HG02623 (cell line): Measurements from ENCODE around the gene CRTAP.
"Not testable (repeated sequence)": the region's sequence is repeated elsewhere in the genome, so short reads cannot be mapped to it uniquely, and the experiment has no call there.

Experiments used
- ATAC-seq: cut with Tn5 transposase; IDR thresholded peaks from one replicate; pipeline ENCODE4 v1.9.1; 2021; ENCODE audit warnings: moderate library complexity; ENCODE audit not compliant: unreplicated experiment

CRTAP gene

DNA sequence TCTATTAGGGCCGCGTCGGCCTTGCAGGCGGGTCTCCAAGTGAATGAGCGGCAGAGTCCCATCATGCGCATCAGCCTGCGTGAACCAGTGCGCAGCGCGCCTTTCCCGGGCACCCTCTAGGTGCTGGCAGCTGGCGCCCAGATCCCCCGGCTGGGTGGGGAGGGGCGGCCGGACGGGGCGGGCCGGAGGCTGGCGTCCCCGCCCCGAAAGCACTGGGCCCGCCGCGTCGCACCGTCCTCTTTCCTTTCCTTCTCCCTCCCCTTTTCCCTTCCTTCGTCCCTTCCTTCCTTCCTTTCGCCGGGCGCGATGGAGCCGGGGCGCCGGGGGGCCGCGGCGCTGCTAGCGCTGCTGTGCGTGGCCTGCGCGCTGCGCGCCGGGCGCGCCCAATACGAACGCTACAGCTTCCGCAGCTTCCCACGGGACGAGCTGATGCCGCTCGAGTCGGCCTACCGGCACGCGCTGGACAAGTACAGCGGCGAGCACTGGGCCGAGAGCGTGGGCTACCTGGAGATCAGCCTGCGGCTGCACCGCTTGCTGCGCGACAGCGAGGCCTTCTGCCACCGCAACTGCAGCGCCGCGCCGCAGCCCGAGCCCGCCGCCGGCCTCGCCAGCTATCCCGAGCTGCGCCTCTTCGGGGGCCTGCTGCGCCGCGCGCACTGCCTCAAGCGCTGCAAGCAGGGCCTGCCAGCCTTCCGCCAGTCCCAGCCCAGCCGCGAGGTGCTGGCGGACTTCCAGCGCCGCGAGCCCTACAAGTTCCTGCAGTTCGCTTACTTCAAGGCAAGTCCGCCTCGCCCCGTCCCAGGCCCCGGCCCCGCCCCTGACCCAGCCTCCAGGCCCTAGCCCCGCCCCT is at the start of gene CRTAP:
CRTAP (plus strand) TSS at position 243 of the 850 bp plus-strand sequence; CDS start at position 307, 64 bp downstream.
- peak; percentile 77 for ATAC-seq

- no peak for ATAC-seq
Observed at GRCh38 chr3:33064929-33065328, 48.9 kb upstream of the CRTAP start.

DNA sequence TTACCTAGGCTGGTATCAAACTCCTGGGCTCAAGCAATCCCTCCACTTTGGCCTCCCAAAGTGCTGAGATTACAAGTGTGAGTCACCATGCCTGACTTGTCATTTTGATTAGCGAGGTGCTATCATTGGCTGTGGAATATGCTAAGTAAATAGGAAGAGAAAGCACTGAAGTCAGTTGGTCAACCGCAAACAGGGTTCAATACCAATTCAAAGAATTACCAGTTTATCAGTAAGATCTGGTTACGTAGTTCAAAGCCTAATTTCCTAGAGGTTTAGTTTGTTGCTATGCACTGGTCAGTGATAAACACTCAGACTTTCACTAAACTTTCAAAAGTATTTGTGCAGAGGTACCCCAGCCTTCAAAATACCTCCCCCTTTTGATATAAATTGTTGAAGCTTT is 46.3 kb upstream of the CRTAP start:
- no peak for ATAC-seq

GRCh38 chr3:33069862-33070261 is 44.0 kb upstream of the CRTAP start:
- ATAC-seq: not testable (repeated sequence)

GRCh38 chr3:33071181-33071580 is 42.6 kb upstream of the CRTAP start:
- ATAC-seq: no peak

DNA sequence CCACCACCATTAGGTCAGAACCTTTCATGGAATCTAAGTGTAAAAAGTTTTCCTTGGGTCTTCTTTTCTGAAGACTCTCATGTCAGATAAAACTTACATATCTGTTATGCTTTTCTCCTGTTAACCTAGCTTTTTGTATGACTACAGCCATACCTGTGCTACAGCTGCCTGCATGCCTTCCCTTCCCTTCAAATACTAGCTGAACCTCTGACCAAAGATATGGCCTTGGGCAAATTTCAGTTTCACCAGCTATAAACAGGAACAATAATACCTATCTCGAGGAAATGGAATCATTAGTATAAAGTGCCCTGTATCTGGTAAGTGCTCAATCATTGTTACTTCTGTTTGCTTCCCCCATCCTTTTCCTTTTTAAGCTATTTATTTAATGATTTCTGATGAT is 41.9 kb upstream of the CRTAP start:
- no peak for ATAC-seq

DNA sequence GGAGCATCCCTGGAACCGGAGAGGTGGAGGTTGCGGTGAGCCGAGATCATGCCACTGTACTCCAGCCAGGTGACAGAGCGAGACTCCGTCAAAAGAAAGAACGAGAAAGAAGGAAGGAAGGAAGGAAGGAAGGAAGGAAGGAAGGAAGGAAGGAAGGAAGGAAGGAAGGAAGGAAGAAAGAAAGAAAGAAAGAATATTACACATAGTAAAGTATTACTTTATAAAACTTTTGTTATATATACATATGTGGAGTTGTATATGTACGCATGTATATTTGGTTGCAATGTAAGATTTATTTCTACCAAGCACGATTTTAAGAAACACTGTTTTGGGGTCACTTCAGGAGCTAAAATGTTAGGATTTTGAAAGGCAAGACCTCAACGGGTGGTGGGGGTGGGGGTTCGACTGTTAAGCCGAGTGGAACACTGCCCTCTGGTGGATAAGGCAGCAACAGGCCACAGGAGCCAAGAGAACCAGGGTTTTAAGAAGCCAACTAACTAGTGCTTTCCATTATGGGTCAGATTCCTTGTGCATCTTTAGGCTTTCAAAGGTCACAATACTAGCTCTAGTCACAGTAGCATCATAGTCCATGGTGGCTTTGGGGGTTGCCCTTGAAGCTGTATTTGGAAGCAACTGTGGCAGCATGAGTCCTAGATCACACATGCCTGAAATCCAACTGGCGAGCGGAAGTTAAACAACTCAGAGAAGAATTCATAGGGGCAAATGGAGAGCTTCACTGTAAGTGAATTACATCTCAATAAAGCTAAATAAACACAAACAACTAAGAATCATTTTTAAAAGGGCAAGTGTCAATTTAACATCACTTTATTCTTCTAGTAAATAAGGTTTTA is 39.4 kb upstream of the CRTAP start:
- peak; percentile 64 for ATAC-seq

GRCh38 chr3:33075995-33076394 is 37.8 kb upstream of the CRTAP start:
- no peak for ATAC-seq

DNA sequence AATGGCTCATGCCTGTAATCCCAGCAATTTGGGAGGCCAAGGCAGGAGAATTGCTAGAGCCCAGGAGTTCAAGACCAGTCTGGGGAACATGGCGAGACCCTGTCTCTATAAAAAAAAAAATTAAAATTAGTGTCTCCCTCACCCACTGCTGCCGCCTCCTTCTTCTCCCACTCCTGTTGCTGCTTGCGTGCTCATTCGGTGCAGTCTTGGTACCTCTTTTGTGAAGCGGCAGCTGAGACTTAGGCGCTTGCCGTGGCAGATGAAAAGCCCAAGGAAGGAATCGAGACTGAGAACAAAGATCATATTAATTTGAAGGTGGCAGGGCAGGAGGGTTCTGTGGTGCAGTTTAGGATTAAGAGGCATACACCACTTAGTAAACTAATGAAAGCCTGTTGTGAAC is 36.9 kb upstream of the CRTAP start:
- no peak for ATAC-seq

DNA sequence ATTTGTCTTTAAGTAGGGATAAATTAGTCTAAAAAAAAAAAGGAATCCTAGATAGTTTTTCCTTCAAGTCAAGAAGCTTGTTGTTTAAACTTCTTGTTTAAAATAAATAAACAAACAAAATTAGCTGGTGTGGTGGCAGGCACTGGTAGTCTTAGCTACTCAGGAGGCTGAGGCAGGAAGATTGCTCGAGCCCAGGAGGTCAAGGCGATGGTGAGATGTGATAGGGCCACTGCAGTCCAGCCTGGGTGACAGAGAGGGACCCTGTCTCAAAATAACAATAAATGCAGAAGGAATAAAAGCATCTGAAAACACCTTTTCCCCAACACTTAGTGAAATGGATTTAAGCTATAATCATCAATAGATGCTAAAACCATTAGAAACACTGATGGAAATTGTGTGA is 35.8 kb upstream of the CRTAP start:
- ATAC-seq: no peak

DNA sequence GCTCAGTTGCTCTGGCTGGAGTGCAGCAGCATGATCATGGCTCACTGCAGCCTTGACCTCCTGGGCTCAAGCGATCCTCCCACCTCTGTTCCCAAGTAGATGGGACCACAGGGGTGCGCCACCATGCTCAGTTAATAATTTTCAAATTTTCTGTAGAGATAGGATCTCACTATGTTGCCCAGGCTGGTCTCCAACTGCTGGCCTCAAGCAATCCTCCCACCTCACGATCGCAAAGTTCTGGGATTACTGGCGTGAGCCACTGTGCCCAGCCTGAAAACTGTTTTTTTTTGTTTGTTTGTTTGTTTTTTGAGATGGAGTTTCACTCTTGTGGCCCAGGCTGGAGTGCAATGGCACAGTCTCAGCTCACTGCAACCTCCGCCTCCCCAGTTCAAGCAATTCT is 34.0 kb upstream of the CRTAP start:
- not testable (repeated sequence) for ATAC-seq

- ATAC-seq: no peak
Observed at GRCh38 chr3:33081812-33082211, 32.0 kb upstream of the CRTAP start.

DNA sequence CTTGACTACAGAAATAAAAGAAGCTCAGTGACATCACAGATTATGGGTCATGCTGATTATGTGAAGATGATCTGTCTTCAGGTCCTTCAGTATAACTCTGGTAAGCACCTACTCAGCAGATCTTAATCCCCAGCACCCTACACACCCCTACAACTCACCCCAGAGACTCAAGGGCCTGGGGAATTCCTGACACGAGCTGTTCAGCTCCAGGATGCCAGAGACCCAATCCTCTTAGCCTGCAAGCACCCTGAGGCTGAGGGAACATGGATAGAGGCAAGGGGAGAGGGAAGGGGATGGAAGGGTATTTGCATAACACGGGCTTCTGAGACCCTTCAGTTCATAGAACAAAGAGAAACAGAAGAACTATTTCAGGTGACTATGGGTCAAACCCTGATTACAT is 29.9 kb upstream of the CRTAP start:
- ATAC-seq: no peak

DNA sequence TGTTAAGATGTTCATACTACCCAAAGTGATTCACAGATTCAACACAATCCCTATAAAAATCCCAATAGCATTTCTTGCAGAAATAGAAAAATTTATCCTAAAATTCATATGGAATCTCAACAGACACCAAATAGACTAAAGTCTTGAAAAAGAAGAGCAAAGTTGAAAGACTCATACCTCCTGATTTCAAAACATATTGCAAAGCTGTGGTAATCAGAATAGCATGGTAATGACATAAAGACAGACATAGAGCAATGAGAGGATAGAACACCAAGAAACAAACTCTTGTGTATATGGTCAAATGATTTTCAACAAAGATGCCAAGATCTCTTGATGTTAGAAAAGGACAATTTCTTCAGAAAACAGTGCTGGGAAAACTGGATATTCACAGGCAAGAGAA is 25.1 kb upstream of the CRTAP start:
- ATAC-seq: no peak

DNA sequence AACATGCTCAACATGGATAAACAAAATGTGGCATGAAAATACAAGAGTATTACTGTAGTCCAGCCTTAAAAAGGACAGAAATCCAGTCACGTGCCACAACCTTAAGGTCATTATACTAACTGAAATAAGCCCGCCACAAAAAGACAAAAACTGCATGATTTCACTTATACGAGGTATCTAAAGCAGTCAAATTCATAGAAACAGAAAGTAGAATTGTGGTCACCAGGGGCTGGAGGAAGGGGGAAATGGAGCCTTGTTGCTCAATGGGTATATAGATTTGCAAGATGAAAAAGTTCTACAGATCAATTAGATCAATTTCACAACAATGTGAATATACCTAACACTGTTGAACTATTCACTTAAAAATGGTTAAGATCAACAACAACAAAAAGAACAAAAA is 24.3 kb upstream of the CRTAP start:
- ATAC-seq: peak; percentile 90

DNA sequence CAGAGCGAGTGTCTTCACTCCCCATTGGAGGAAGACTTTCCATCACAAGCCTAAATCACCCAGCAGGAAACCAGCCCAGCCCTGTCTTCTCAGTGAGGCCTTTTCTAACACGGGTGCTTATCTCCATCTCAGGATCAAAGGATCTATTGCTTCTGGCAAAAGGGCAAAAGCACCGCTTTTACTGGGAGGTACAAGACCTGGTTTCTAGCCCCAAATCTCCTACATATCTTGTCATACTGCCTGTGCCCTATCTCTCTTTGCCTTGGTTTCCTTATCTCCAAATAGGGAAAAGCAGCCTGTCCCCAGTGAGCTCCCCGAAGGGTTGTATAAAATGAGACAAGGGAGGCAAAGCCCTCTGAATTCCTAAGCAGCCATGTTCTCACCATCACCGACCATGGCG is 22.1 kb upstream of the CRTAP start:
- no peak for ATAC-seq

DNA sequence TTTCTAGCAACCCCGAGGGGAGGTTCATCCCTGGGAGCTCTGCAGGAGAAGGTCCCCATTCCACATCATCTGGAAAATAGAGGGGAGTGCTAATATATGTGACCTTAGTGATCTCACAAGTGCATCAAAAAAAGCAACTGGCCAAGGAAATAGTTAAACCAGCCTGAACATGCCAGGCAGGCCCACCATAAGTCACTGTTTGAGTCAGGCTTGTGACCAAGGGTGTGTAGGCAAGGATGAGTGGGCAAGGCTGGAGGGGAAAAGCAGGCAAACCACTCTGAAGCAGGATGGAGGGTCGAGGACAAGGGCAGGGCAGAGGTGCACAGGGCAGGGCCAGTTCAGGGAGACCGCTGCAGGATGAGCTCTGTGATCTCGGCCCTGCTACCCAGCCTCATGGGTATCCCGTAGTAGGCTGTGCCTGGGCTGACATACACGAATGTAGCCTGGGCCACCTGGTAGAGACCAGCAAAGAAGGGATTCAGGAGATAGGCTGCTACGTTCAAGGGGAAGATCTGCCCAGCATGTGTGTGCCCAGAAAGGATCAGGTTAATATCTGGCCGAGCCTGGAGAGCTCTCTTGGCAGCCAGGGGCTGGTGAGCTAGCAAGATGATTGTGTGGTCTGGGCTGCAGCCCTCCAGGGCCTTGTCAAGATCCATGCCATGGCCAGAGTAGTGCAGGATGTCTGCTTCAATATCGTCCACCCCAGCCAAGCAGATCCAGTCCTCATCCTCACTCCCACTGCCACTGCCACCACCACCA is 21.1 kb upstream of the CRTAP start:
- no peak for ATAC-seq

DNA sequence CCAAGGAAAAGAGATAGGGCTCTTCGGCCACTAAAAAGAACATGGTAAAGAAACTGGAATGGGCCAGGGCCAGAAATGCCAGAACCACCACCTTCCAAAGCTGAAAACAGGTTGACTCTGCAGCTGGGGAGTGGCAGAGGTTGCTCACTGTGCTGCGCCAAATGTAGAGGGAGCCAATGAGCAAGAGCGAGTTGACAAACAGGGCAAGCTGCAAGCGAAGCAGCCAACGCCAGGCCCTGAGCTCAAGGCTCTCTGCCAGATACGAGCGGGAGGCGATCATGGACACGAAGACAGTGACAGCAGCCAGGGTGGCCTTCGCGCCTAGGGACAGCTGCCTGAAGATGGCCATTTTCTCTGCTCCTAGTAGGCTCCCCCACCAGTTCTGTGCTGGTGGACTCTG is 20.0 kb upstream of the CRTAP start:
- ATAC-seq: no peak

DNA sequence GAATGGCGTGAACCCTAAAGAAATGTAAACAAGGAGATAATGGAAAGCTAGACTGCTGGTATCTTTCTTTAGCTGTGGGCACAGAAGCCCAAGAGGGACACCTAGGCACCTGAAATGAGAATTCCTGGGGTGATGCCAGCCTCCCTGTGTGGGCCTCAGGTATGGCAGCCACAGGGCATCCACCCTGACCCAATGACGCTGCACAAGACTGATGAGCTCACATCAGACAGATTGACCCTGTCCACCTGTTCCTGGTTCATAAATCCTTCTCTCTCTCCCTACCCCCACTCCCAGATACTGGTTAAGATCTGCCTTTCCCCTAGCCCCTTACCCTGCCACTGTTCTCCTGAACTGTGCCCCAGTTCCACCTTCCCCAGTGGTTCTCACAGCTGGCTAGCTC is 18.4 kb upstream of the CRTAP start:
- ATAC-seq: no peak

DNA sequence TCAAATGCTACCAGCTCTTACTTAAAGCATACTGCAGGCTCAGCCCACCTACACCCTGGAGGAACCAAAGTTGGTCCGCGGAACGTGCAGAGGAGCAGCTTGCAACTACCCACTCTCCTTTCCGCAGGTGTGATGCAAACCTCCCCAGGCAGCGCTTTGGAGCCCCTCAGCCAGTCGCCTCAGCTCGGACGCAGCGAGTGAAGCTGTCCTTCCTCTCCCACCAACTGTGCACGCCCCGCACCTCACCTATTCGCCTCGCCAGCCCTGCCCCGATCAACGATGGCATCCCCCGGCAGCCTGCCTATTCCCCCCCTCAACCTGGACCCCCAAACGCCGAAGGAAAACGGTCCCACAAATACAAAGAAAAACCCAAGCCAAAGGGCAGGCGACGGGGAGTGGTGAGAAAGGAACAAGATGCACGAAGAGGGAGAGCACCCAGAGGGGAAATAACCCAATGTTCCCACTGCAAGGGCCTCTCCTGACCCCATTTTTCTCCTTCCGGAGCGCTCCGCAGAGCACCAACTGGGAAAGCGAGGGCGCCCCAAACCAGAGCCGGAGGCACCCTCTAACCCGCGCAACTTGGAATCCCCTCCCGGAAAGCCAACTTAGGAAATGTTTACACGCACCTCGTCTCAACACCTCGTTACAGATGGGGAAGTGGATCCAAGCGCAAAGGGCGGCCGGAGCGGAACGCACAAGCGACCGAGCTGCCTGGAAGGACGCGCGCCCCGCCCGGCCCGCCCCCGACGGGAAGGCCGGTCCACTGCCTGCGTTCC is 17.5 kb upstream of the CRTAP start:
- peak; percentile 39 for ATAC-seq
